GM23338 (cell line): ENCODE data around the gene CADPS2. TPM values are rescaled to one million over a fixed set of nuclear protein-coding genes. Genes with fewer than 3 reads are reported as not detected.

ENCODE experiments used
- ATAC-seq: fragments of 200-7000 bp; cut with Tn5 transposase; 3 replicates; pipeline ENCODE4 v1.9.1; 2020
- DNase-seq: peaks from one replicate; pipeline ENCODE4 v3.0.0-alpha.2; 2015; ENCODE audit warnings: low spot score
- H2AFZ ChIP-seq: fragments of 200-600 bp; sonication (generic); 2 replicates; pipeline ENCODE4 v1.8.0; 2016; ENCODE audit warnings: antibody characterized with exemption, mild to moderate bottlenecking, moderate library complexity
- H3F3A ChIP-seq: fragments of 200-600 bp; sonication (generic); replicated peaks from 2 replicates; pipeline ENCODE4 v1.8.0; 2017; ENCODE audit warnings: antibody characterized with exemption, mixed run types, low read depth
- H3K27ac ChIP-seq: fragments of 200-600 bp; sonication (generic); 2 replicates; pipeline ENCODE4 v1.6.1; 2016; ENCODE audit warnings: low read depth
- H3K27me3 ChIP-seq: fragments of 200-600 bp; sonication (generic); 2 replicates; pipeline ENCODE4 v1.8.0; 2016; ENCODE audit warnings: mild to moderate bottlenecking, mixed run types, moderate library complexity; ENCODE audit not compliant: insufficient read depth
- H3K36me3 ChIP-seq: fragments of 200-600 bp; sonication (generic); 2 replicates; pipeline ENCODE4 v1.8.0; 2016; ENCODE audit warnings: mild to moderate bottlenecking; ENCODE audit not compliant: insufficient read depth
- H3K4me1 ChIP-seq: fragments of 200-600 bp; sonication (generic); 2 replicates; pipeline ENCODE4 v1.8.0; 2016; ENCODE audit warnings: mild to moderate bottlenecking, moderate library complexity; ENCODE audit not compliant: insufficient read depth
- H3K4me2 ChIP-seq: fragments of 200-600 bp; sonication (generic); 2 replicates; pipeline ENCODE4 v1.7.1; 2017; ENCODE audit warnings: mixed run types
- H3K4me3 ChIP-seq: fragments of 200-600 bp; sonication (generic); 2 replicates; pipeline ENCODE4 v1.6.1; 2016; ENCODE audit warnings: mixed run types
- H3K79me2 ChIP-seq: fragments of 200-600 bp; sonication (generic); replicated peaks from 2 replicates; pipeline ENCODE4 v1.8.0; 2017; ENCODE audit warnings: mild to moderate bottlenecking; ENCODE audit not compliant: insufficient read depth
- H3K9me2 ChIP-seq: fragments of 200-600 bp; sonication (generic); 2 replicates; pipeline ENCODE4 v1.8.0; 2017; ENCODE audit not compliant: insufficient read depth
- H4K20me1 ChIP-seq: fragments of 200-600 bp; sonication (generic); replicated peaks from 2 replicates; pipeline ENCODE4 v1.8.0; 2017; ENCODE audit warnings: mild to moderate bottlenecking; ENCODE audit not compliant: insufficient read depth
- H3K27ac Mint-ChIP-seq: 2 replicates; pipeline ENCODE4 v1.8.0; 2020; ENCODE audit warnings: inconsistent platforms, mild to moderate bottlenecking, moderate library complexity, mixed read lengths
- H3K27me3 Mint-ChIP-seq: 3 replicates; pipeline ENCODE4 v1.8.0; 2022; ENCODE audit warnings: low read depth, mild to moderate bottlenecking, moderate library complexity, mixed read lengths, inconsistent platforms; ENCODE audit not compliant: insufficient read depth, poor library complexity
- H3K36me3 Mint-ChIP-seq: 3 replicates; pipeline ENCODE4 v1.8.0; 2021; ENCODE audit warnings: low read depth, mild to moderate bottlenecking, inconsistent platforms, moderate library complexity, mixed read lengths
- H3K4me1 Mint-ChIP-seq: 3 replicates; pipeline ENCODE4 v1.8.0; 2020; ENCODE audit warnings: mild to moderate bottlenecking, inconsistent platforms, mixed read lengths
- H3K4me3 Mint-ChIP-seq: 3 replicates; pipeline ENCODE4 v1.8.0; 2021; ENCODE audit warnings: moderate library complexity, mild to moderate bottlenecking, inconsistent platforms, mixed read lengths
- H3K9me3 Mint-ChIP-seq: 3 replicates; pipeline ENCODE4 v1.8.0; 2020; ENCODE audit warnings: moderate library complexity, mild to moderate bottlenecking, inconsistent platforms, mixed read lengths
- NANOG ChIP-seq: IDR thresholded peaks from 2 replicates; pipeline ENCODE4 v1.6.1; 2016; ENCODE audit warnings: antibody characterized with exemption, borderline replicate concordance
- polyA plus RNA-seq: library from polyadenylated mRNA; unstranded; fragments of >200 nt; fragmentation: Nextera tagmentation; extraction: Ambion mirVana; gene quantifications from 2 replicates; pipeline ENCODE4 v1.2.1, GENCODE V29; 2016
- total RNA-seq: library from RNA; depleted of rRNA; stranded (reverse); fragments of >200 nt; shearing (Covaris generic); gene quantifications from 2 replicates; pipeline ENCODE4 v1.2.3, GENCODE V29; 2014
- TF ChIP-seq, protein P1 (sequence below): fragments of 250-450 bp; sonication (Bioruptor Pico); IDR thresholded peaks from 2 replicates; pipeline ENCODE4 v1.5.0; 2020; ENCODE audit warnings: mild to moderate bottlenecking, moderate library complexity
- TF ChIP-seq, protein P2 (sequence below): IDR thresholded peaks from one replicate; pipeline ENCODE4 v1.6.1; 2018; ENCODE audit warnings: antibody characterized with exemption; ENCODE audit not compliant: unreplicated experiment
- TF ChIP-seq, protein P3 (sequence below): IDR thresholded peaks from 2 replicates; pipeline ENCODE4 v1.6.1; 2016; ENCODE audit warnings: antibody characterized with exemption

The CADPS2 gene
- total and polyA plus RNA-seq, 2 experiments from 2014 or later = 16.3 to 36.9 TPM

DNA sequence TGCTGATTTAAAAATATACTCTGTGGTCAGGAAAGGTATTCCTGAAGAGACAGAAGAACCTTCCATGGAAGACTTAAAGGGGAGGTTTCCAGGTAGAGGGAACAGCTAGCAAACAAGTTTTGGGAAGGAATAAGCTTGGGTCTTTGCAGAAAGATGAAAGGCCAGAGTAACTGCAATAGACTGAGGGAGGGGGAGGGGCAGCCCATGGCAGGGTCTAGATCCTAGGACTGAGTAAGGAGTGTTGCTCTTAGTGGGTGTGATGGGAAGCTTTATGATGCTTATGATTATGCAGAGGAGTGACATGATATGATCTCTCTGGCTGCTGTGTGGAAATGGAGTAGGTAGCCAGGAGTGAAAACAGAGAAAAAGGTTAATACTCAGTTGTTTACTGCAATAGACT lies 491.7 kb downstream of the CADPS2 start (continued):
- TF ChIP-seq, protein P1, sequence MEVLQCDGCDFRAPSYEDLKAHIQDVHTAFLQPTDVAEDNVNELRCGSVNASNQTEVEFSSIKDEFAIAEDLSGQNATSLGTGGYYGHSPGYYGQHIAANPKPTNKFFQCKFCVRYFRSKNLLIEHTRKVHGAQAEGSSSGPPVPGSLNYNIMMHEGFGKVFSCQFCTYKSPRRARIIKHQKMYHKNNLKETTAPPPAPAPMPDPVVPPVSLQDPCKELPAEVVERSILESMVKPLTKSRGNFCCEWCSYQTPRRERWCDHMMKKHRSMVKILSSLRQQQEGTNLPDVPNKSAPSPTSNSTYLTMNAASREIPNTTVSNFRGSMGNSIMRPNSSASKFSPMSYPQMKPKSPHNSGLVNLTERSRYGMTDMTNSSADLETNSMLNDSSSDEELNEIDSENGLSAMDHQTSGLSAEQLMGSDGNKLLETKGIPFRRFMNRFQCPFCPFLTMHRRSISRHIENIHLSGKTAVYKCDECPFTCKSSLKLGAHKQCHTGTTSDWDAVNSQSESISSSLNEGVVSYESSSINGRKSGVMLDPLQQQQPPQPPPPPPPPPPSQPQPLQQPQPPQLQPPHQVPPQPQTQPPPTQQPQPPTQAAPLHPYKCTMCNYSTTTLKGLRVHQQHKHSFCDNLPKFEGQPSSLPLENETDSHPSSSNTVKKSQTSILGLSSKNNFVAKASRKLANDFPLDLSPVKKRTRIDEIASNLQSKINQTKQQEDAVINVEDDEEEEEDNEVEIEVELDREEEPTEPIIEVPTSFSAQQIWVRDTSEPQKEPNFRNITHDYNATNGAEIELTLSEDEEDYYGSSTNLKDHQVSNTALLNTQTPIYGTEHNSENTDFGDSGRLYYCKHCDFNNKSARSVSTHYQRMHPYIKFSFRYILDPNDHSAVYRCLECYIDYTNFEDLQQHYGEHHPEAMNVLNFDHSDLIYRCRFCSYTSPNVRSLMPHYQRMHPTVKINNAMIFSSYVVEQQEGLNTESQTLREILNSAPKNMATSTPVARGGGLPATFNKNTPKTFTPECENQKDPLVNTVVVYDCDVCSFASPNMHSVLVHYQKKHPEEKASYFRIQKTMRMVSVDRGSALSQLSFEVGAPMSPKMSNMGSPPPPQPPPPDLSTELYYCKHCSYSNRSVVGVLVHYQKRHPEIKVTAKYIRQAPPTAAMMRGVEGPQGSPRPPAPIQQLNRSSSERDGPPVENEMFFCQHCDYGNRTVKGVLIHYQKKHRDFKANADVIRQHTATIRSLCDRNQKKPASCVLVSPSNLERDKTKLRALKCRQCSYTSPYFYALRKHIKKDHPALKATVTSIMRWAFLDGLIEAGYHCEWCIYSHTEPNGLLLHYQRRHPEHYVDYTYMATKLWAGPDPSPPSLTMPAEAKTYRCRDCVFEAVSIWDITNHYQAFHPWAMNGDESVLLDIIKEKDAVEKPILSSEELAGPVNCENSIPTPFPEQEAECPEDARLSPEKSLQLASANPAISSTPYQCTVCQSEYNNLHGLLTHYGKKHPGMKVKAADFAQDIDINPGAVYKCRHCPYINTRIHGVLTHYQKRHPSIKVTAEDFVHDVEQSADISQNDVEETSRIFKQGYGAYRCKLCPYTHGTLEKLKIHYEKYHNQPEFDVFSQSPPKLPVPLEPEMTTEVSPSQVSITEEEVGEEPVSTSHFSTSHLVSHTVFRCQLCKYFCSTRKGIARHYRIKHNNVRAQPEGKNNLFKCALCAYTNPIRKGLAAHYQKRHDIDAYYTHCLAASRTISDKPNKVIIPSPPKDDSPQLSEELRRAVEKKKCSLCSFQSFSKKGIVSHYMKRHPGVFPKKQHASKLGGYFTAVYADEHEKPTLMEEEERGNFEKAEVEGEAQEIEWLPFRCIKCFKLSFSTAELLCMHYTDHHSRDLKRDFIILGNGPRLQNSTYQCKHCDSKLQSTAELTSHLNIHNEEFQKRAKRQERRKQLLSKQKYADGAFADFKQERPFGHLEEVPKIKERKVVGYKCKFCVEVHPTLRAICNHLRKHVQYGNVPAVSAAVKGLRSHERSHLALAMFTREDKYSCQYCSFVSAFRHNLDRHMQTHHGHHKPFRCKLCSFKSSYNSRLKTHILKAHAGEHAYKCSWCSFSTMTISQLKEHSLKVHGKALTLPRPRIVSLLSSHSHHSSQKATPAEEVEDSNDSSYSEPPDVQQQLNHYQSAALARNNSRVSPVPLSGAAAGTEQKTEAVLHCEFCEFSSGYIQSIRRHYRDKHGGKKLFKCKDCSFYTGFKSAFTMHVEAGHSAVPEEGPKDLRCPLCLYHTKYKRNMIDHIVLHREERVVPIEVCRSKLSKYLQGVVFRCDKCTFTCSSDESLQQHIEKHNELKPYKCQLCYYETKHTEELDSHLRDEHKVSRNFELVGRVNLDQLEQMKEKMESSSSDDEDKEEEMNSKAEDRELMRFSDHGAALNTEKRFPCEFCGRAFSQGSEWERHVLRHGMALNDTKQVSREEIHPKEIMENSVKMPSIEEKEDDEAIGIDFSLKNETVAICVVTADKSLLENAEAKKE (CRISPR knock-in tag) = no peak
- no peak for TF ChIP-seq NANOG

DNA sequence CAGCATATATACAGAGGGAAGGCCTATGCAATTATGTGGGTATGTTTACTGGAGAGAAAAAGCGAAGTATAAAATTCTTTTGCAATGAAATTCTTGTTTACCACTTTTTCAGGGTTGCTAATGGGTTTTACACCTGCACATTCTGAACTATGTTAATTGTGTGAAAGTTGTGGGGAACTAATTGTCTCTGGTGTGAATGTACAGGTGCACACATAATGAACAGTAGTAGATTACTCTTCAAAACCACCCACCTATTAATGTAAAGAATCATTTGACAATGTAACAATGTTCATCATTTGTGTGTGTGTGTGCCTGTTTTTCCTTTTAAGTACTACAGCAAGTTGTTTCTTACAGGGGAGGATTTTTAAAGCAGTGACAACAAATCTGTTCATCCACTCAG lies 501.7 kb downstream of the CADPS2 start:
- Histone ChIP-seq H3K4me1 (peaks cover 25% of the 10 kb centered on the region), H2AFZ (no peak overlapping the region), H3K4me2 (no peak overlapping the region), H3K27ac (no peak overlapping the region), H3F3A (no peaks in the 10 kb centered on the region), H4K20me1 (no peaks in the 10 kb centered on the region), H3K79me2 (no peaks in the 10 kb centered on the region), H3K27me3 (no peaks in the 10 kb centered on the region), H3K9me2 (no peaks in the 10 kb centered on the region), H3K4me3 (no peak overlapping the region), H3K36me3 (no peaks in the 10 kb centered on the region)
- Mint-ChIP-seq H3K4me1 (peaks cover 33% of the 10 kb centered on the region), H3K27ac (no peak overlapping the region), H3K4me3 (no peak overlapping the region), H3K9me3 (no peaks in the 10 kb centered on the region), H3K27me3 (peaks cover 3% of the 10 kb centered on the region), H3K36me3 (no peaks in the 10 kb centered on the region)
- no peak for ATAC-seq
- DNase-seq = no peak
- TF ChIP-seq NANOG = no peak
- TF ChIP-seq, protein P1 (CRISPR knock-in tag) = no peak
- TF ChIP-seq, protein P2, sequence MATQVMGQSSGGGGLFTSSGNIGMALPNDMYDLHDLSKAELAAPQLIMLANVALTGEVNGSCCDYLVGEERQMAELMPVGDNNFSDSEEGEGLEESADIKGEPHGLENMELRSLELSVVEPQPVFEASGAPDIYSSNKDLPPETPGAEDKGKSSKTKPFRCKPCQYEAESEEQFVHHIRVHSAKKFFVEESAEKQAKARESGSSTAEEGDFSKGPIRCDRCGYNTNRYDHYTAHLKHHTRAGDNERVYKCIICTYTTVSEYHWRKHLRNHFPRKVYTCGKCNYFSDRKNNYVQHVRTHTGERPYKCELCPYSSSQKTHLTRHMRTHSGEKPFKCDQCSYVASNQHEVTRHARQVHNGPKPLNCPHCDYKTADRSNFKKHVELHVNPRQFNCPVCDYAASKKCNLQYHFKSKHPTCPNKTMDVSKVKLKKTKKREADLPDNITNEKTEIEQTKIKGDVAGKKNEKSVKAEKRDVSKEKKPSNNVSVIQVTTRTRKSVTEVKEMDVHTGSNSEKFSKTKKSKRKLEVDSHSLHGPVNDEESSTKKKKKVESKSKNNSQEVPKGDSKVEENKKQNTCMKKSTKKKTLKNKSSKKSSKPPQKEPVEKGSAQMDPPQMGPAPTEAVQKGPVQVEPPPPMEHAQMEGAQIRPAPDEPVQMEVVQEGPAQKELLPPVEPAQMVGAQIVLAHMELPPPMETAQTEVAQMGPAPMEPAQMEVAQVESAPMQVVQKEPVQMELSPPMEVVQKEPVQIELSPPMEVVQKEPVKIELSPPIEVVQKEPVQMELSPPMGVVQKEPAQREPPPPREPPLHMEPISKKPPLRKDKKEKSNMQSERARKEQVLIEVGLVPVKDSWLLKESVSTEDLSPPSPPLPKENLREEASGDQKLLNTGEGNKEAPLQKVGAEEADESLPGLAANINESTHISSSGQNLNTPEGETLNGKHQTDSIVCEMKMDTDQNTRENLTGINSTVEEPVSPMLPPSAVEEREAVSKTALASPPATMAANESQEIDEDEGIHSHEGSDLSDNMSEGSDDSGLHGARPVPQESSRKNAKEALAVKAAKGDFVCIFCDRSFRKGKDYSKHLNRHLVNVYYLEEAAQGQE = no peak
- TF ChIP-seq, protein P3, sequence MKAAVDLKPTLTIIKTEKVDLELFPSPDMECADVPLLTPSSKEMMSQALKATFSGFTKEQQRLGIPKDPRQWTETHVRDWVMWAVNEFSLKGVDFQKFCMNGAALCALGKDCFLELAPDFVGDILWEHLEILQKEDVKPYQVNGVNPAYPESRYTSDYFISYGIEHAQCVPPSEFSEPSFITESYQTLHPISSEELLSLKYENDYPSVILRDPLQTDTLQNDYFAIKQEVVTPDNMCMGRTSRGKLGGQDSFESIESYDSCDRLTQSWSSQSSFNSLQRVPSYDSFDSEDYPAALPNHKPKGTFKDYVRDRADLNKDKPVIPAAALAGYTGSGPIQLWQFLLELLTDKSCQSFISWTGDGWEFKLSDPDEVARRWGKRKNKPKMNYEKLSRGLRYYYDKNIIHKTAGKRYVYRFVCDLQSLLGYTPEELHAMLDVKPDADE = no peak
